ENCODE measurements around the gene PCDHA5. TPM values are rescaled to one million over a fixed set of nuclear protein-coding genes. Genes with fewer than 3 reads are reported as not detected.
"Not testable (repeated sequence)": the region's sequence is repeated elsewhere in the genome, so short reads cannot be mapped to it uniquely, and the experiment has no call there.

The PCDHA5 gene
- total RNA-seq, 1 donor from 2014 or later, result not detected

DNA sequence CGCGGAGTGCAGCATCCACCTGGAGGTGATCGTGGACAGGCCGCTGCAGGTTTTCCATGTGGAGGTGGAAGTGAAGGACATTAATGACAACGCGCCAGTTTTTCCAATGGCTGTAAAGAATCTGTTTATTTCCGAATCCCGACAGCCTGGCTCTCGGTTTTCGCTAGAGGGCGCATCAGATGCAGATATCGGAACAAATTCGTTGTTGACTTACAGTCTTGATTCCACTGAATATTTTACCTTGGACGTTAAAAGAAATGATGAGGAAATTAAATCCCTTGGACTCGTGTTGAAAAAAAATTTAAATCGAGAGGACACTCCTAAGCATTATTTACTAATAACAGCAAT, 19.9 kb upstream of the PCDHA5 start:
- H3K27ac Mint-ChIP-seq, result no peak overlapping the region
- intact Hi-C loops (cut with micrococcal nuclease), result no loop called here
- DNase-seq (ENCODE audit: low spot score), result no peak
- H3K36me3 Mint-ChIP-seq (ENCODE audit: low read depth), result no peaks in the 10 kb centered on the region
- H3K9me3 Mint-ChIP-seq, result peaks cover 35% of the 10 kb centered on the region
- H3K4me1 Mint-ChIP-seq (ENCODE audit: low read depth), result no peaks in the 10 kb centered on the region
- H3K4me3 Mint-ChIP-seq (ENCODE audit: low read depth), result no peak overlapping the region
- no peaks in the 10 kb centered on the region for H3K27me3 Mint-ChIP-seq (ENCODE audit: low read depth)

GRCh38 chr5:140802381-140802780, 19.0 kb upstream of the PCDHA5 start:
- DNase-seq (ENCODE audit: low spot score); H3K27ac Mint-ChIP-seq; H3K4me3 Mint-ChIP-seq (ENCODE audit: low read depth); H3K4me1 Mint-ChIP-seq (ENCODE audit: low read depth); H3K27me3 Mint-ChIP-seq (ENCODE audit: low read depth); H3K36me3 Mint-ChIP-seq (ENCODE audit: low read depth); intact Hi-C loops (cut with micrococcal nuclease): not testable (repeated sequence)
- H3K9me3 Mint-ChIP-seq, result peaks cover 32% of the 10 kb centered on the region

DNA sequence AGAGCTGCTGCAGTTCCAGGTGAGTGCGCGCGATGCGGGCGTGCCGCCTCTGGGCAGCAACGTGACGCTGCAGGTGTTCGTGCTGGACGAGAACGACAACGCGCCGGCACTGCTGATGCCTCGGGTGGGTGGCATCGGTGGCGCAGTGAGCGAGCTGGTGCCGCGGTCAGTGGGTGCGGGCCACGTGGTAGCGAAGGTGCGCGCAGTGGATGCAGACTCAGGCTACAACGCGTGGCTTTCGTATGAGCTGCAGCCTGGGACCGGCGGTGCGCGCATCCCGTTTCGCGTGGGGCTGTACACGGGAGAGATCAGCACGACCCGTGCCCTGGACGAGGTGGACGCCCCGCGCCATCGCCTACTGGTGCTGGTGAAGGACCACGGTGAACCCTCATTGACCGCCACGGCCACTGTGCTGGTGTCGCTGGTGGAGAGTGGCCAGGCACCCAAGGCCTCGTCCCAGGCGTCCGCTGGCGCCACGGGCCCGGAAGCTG, 18.6 kb upstream of the PCDHA5 start:
- Mint-ChIP-seq H3K36me3 (ENCODE audit: low read depth) (no peaks in the 10 kb centered on the region), H3K4me1 (ENCODE audit: low read depth) (no peaks in the 10 kb centered on the region), H3K27me3 (ENCODE audit: low read depth) (no peaks in the 10 kb centered on the region), H3K9me3 (peaks cover 35% of the 10 kb centered on the region), H3K27ac (no peak overlapping the region), H3K4me3 (ENCODE audit: low read depth) (no peak overlapping the region)
- intact Hi-C loops (cut with micrococcal nuclease), result no loop called here
- DNase-seq (ENCODE audit: low spot score), result no peak

DNA sequence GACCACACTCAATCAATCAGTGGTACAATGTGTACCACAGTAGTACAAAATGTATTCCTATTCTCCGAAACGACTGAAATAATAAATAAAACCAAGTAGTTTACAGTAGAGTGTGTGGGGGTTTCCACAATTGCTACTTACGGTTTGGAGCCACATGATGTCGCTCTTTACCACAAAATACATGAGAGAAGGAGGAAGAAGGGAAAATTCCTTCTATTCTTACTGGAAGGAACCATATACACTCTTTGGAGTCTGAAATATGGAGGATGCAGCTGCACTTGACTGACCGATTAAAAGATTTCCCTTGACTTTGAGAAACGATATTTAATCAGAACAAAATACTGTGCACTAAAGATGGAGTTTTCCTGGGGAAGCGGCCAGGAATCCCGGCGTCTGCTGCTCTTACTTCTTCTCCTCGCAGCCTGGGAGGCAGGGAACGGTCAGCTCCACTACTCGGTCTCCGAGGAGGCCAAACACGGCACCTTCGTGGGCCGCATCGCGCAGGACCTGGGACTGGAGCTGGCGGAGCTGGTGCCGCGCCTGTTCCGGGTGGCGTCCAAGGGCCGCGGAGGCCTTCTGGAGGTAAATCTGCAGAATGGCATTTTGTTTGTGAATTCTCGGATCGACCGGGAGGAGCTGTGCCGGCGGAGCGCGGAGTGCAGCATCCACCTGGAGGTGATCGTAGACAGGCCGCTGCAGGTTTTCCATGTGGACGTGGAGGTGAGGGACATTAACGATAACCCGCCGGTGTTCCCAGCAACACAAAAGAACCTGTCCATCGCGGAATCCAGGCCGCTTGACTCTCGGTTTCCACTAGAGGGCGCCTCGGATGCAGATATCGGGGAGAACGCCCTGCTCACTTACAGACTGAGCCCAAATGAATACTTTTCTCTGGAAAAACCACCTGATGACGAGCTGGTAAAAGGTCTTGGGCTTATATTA, 14.3 kb upstream of the PCDHA5 start, which contains the start of gene PCDHA4:
Gene PCDHA4 (plus strand): TSS at position 235 of the 942 bp plus-strand sequence.
- no peak for DNase-seq (ENCODE audit: low spot score)
- Mint-ChIP-seq H3K4me3 (ENCODE audit: low read depth) (no peak within 1 kb of the TSS), H3K4me1 (ENCODE audit: low read depth) (no peaks in the 10 kb centered on the region), H3K27ac (no peak within 1 kb of the TSS), H3K27me3 (ENCODE audit: low read depth) (no peaks in the 10 kb centered on the region), H3K36me3 (ENCODE audit: low read depth) (no peaks in the 10 kb centered on the region), H3K9me3 (peaks cover 35% of the 10 kb centered on the region)
- intact Hi-C loops (cut with micrococcal nuclease), result no loop called here

DNA sequence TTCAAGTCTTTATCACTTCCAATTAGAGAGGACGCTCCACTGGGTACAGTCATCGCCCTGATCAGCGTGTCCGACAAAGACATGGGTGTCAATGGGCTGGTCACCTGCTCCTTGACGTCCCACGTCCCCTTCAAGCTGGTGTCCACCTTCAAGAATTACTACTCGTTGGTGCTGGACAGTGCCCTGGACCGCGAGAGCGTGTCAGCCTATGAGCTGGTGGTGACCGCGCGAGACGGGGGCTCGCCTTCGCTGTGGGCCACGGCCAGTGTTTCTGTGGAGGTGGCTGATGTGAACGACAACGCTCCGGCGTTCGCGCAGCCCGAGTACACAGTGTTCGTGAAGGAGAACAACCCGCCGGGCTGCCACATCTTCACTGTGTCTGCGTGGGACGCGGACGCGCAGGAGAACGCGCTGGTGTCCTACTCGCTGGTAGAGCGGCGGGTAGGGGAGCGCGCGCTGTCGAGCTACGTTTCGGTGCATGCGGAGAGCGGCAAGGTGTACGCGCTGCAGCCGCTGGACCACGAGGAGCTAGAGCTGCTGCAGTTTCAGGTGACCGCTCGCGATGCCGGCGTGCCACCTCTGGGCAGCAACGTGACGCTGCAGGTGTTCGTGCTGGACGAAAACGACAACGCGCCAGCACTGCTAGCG, 13.0 kb upstream of the PCDHA5 start:
- H3K36me3 Mint-ChIP-seq (ENCODE audit: low read depth); H3K4me1 Mint-ChIP-seq (ENCODE audit: low read depth); H3K27me3 Mint-ChIP-seq (ENCODE audit: low read depth); H3K4me3 Mint-ChIP-seq (ENCODE audit: low read depth); H3K27ac Mint-ChIP-seq; intact Hi-C loops (cut with micrococcal nuclease); DNase-seq (ENCODE audit: low spot score): not testable (repeated sequence)
- H3K9me3 Mint-ChIP-seq, result peaks cover 43% of the 10 kb centered on the region

DNA sequence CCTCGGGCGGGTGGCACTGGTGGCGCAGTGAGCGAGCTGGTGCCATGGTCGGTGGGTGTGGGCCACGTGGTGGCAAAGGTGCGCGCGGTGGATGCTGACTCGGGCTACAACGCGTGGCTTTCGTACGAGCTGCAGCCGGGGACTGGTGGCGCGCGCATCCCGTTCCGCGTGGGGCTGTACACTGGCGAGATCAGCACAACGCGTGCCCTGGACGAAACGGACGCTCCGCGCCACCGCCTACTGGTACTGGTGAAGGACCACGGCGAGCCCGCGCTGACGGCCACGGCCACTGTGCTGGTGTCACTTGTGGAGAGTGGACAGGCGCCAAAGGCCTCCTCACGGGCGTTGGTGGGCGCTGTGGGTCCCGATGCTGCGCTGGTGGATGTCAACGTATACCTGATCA, 12.5 kb upstream of the PCDHA5 start:
- H3K9me3 Mint-ChIP-seq, result peaks cover 38% of the 10 kb centered on the region
- no peak overlapping the region for H3K27ac Mint-ChIP-seq
- no peak overlapping the region for H3K4me3 Mint-ChIP-seq (ENCODE audit: low read depth)
- H3K4me1 Mint-ChIP-seq (ENCODE audit: low read depth), result no peaks in the 10 kb centered on the region
- H3K36me3 Mint-ChIP-seq (ENCODE audit: low read depth), result no peaks in the 10 kb centered on the region
- DNase-seq (ENCODE audit: low spot score), result no peak
- no peaks in the 10 kb centered on the region for H3K27me3 Mint-ChIP-seq (ENCODE audit: low read depth)
- intact Hi-C loops (cut with micrococcal nuclease), result no loop called here

- Mint-ChIP-seq H3K4me1 (ENCODE audit: low read depth) (no peaks in the 10 kb centered on the region), H3K27me3 (ENCODE audit: low read depth) (no peaks in the 10 kb centered on the region), H3K9me3 (peaks cover 26% of the 10 kb centered on the region), H3K27ac (no peak overlapping the region), H3K36me3 (ENCODE audit: low read depth) (no peaks in the 10 kb centered on the region), H3K4me3 (ENCODE audit: low read depth) (no peak overlapping the region)
- no peak for DNase-seq (ENCODE audit: low spot score)
- intact Hi-C loops (cut with micrococcal nuclease), result no loop called here
These were observed 842 bp downstream of the PCDHA5 start for GRCh38 chr5:140822281-140822629.

- H3K36me3 Mint-ChIP-seq (ENCODE audit: low read depth); H3K27me3 Mint-ChIP-seq (ENCODE audit: low read depth); intact Hi-C loops (cut with micrococcal nuclease); DNase-seq (ENCODE audit: low spot score); H3K4me3 Mint-ChIP-seq (ENCODE audit: low read depth); H3K27ac Mint-ChIP-seq; H3K4me1 Mint-ChIP-seq (ENCODE audit: low read depth): not testable (repeated sequence)
- peaks cover 26% of the 10 kb centered on the region for H3K9me3 Mint-ChIP-seq
These were observed 1.6 kb downstream of the PCDHA5 start for GRCh38 chr5:140822969-140823368.

GRCh38 chr5:140823475-140823874, 2.1 kb downstream of the PCDHA5 start:
- Mint-ChIP-seq H3K36me3 (ENCODE audit: low read depth) (no peaks in the 10 kb centered on the region), H3K9me3 (peaks cover 30% of the 10 kb centered on the region), H3K27ac (no peak overlapping the region), H3K27me3 (ENCODE audit: low read depth) (no peaks in the 10 kb centered on the region), H3K4me1 (ENCODE audit: low read depth) (no peaks in the 10 kb centered on the region), H3K4me3 (ENCODE audit: low read depth) (no peak overlapping the region)
- intact Hi-C loops (cut with micrococcal nuclease), result no loop called here
- DNase-seq (ENCODE audit: low spot score), result no peak

GRCh38 chr5:140827704-140828361, 6.4 kb downstream of the PCDHA5 start, which contains the start of gene PCDHA6:
PCDHA6 (plus strand) TSS chr5:140827960; CDS start chr5:140828092, 132 bp downstream.
- no peaks in the 10 kb centered on the region for H3K27me3 Mint-ChIP-seq (ENCODE audit: low read depth)
- intact Hi-C loops (cut with micrococcal nuclease), result no loop called here
- no peak for DNase-seq (ENCODE audit: low spot score)
- no peaks in the 10 kb centered on the region for H3K36me3 Mint-ChIP-seq (ENCODE audit: low read depth)
- peaks cover 38% of the 10 kb centered on the region for H3K9me3 Mint-ChIP-seq
- H3K4me3 Mint-ChIP-seq (ENCODE audit: low read depth), result no peak within 1 kb of the TSS
- no peaks in the 10 kb centered on the region for H3K4me1 Mint-ChIP-seq (ENCODE audit: low read depth)
- H3K27ac Mint-ChIP-seq, result no peak within 1 kb of the TSS

DNA sequence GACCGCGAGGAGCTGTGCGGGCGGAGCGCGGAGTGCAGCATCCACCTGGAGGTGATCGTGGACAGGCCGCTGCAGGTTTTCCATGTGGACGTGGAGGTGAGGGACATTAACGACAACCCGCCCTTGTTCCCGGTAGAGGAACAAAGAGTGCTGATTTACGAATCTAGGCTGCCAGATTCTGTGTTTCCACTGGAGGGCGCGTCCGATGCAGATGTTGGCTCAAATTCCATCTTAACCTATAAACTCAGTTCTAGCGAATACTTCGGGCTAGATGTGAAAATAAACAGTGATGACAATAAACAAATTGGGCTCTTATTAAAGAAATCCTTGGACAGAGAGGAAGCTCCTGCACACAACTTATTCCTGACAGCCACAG, 6.9 kb downstream of the PCDHA5 start:
- H3K27me3 Mint-ChIP-seq (ENCODE audit: low read depth), result no peaks in the 10 kb centered on the region
- no peak overlapping the region for H3K4me3 Mint-ChIP-seq (ENCODE audit: low read depth)
- intact Hi-C loops (cut with micrococcal nuclease), result no loop called here
- H3K4me1 Mint-ChIP-seq (ENCODE audit: low read depth), result no peaks in the 10 kb centered on the region
- DNase-seq (ENCODE audit: low spot score), result no peak
- peaks cover 41% of the 10 kb centered on the region for H3K9me3 Mint-ChIP-seq
- H3K27ac Mint-ChIP-seq, result no peak overlapping the region
- H3K36me3 Mint-ChIP-seq (ENCODE audit: low read depth), result no peaks in the 10 kb centered on the region

GRCh38 chr5:140829511-140830501, 8.4 kb downstream of the PCDHA5 start:
- H3K27ac Mint-ChIP-seq; H3K27me3 Mint-ChIP-seq (ENCODE audit: low read depth); intact Hi-C loops (cut with micrococcal nuclease); H3K4me3 Mint-ChIP-seq (ENCODE audit: low read depth); H3K4me1 Mint-ChIP-seq (ENCODE audit: low read depth); H3K36me3 Mint-ChIP-seq (ENCODE audit: low read depth); DNase-seq (ENCODE audit: low spot score): not testable (repeated sequence)
- H3K9me3 Mint-ChIP-seq, result peaks cover 48% of the 10 kb centered on the region

All from activated T-helper 2 cell treated with anti-CD3 and anti-CD28 coated beads, Interferon-gamma antibody, Interleukin-2, Interleukin-4, amounts not matched to agents 10 μg/mL and 5 μg/mL and 100 μg/mL, durations not matched to agents 14 hours and 24 hours and 36 hours (primary cell).